Endometrial microvascular endothelial cells (primary cell): ENCODE results near the gene BCL7C. TPM values are rescaled to one million over a fixed set of nuclear protein-coding genes. Genes with fewer than 3 reads are reported as not detected.
"Not testable (repeated sequence)": the region's sequence is repeated elsewhere in the genome, so short reads cannot be mapped to it uniquely, and the experiment has no call there.

Experiments used
- in situ Hi-C: cut with HindIII; loops from 2 replicates; pipeline ENCODE4 v1.10.0; 2017; ENCODE audit warnings: low sequenced_read_pairs, low pct_unique_long_range_greater_than_20kb; ENCODE audit errors: inconsistent ontology term
- total RNA-seq: library from RNA; depleted of rRNA; stranded (reverse); fragments of >200 nt; gene quantifications from one replicate; pipeline ENCODE4 v1.2.3, GENCODE V29; 2015; ENCODE audit errors: inconsistent ontology term

BCL7C gene
- total RNA-seq, 1 donor from 2014 or later = 25.8 TPM

- in situ Hi-C loops = no loop called here
These were observed 5.9 kb upstream of the BCL7C start for GRCh38 chr16:30899794-30900193.

- in situ Hi-C loops = no loop called here
These were observed 3.2 kb upstream of the BCL7C start for GRCh38 chr16:30896889-30897733.

GRCh38 chr16:30896261-30896888 lies 2.5 kb upstream of the BCL7C start, which contains the start of gene CTF1:
Gene CTF1, plus strand, starts transcription at chr16:30896614. Its CDS starts 30 bp downstream, at chr16:30896644.
- in situ Hi-C loops = no loop called here

GRCh38 chr16:30895627-30896260 lies 1.9 kb upstream of the BCL7C start:
- in situ Hi-C loops = no loop called here

- in situ Hi-C loops = no loop called here
These were observed 877 bp upstream of the BCL7C start for GRCh38 chr16:30894540-30895368.

- in situ Hi-C loops = no loop called here
These were observed 497 bp downstream of the BCL7C start for GRCh38 chr16:30893417-30893743.

- in situ Hi-C loops = no loop called here
These were observed 1.0 kb downstream of the BCL7C start for GRCh38 chr16:30892670-30893416.

GRCh38 chr16:30891043-30891823 lies 2.6 kb downstream of the BCL7C start:
- in situ Hi-C loops = not testable (repeated sequence)

GRCh38 chr16:30889721-30890120 lies 4.2 kb downstream of the BCL7C start:
- in situ Hi-C loops = no loop called here

- in situ Hi-C loops = no loop called here
These were observed 4.9 kb downstream of the BCL7C start for GRCh38 chr16:30888856-30889499.

GRCh38 chr16:30887927-30888326 lies 6.0 kb downstream of the BCL7C start:
- in situ Hi-C loops = no loop called here

- in situ Hi-C loops = no loop called here
These were observed 7.7 kb downstream of the BCL7C start for GRCh38 chr16:30886145-30886544.

- in situ Hi-C loops = no loop called here
These were observed 8.7 kb downstream of the BCL7C start for GRCh38 chr16:30885196-30885595.

GRCh38 chr16:30884760-30885159 lies 9.1 kb downstream of the BCL7C start:
- in situ Hi-C loops = no loop called here

- in situ Hi-C loops = no loop called here
These were observed 11.2 kb downstream of the BCL7C start for GRCh38 chr16:30882429-30883310.

GRCh38 chr16:30876867-30877266 lies 17.0 kb downstream of the BCL7C start:
- in situ Hi-C loops = loop anchor here (10.0 kb wide), 1 partner anchor 72 kb away; no protein-coding TSS in a partner anchor
